ENCODE data around the gene PIH1D2.

DNA sequence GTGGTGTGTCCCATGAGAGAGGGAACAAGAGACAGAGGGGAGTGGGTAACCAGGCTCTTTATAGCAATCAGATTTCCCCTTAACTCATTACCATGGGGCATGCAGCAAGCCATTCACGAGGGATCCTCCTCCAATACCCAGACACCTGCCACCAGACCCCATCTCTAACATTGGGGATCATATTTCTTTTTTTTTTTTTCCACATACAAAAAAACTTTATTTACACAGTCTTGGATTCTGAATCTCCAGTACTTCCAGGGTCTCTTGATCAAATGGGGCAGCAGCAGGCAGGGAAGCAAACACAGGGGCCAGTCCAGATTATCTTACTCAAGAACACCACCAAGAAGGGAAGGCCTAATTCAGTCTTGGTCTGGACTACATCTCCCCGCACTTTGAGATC is 44.4 kb downstream of the PIH1D2 start:
- TF ChIP-seq CTCF (IDR thresholded peaks at IDR 0.05; ENCODE audit: low read depth, low read length) (no peak), POLR2A (IDR thresholded peaks at IDR 0.05; ENCODE audit: extremely low read depth, insufficient read length) (no peak), MAX (IDR thresholded peaks at IDR 0.05; ENCODE audit: low read depth, low read length) (no peak), MYC (IDR thresholded peaks at IDR 0.05; ENCODE audit: low read depth, low read length) (no peak)
